DOHH2 (cell line): Measurements from ENCODE around the gene CRCP.
"Not testable (repeated sequence)": the region's sequence is repeated elsewhere in the genome, so short reads cannot be mapped to it uniquely, and the experiment has no call there.

Source experiments
- H3F3A ChIP-seq: fragments of 200-600 bp; sonication (generic), shearing (Covaris generic); 2 replicates; pipeline ENCODE4 v1.6.0; 2016; ENCODE audit warnings: antibody characterized with exemption, mild to moderate bottlenecking; ENCODE audit not compliant: control insufficient read depth, insufficient read depth
- H3K27ac ChIP-seq: fragments of 200-600 bp; sonication (generic); 2 replicates; pipeline ENCODE4 v1.5.1; 2014; ENCODE audit warnings: low read depth, mild to moderate bottlenecking, low read length, moderate library complexity
- H3K27me3 ChIP-seq: fragments of 200-600 bp; sonication (generic); 2 replicates; pipeline ENCODE4 v1.6.1; 2014; ENCODE audit warnings: mild to moderate bottlenecking, low read length, mixed read lengths; ENCODE audit not compliant: control insufficient read depth
- H3K36me3 ChIP-seq: fragments of 200-600 bp; sonication (generic); 2 replicates; pipeline ENCODE4 v1.6.1; 2014; ENCODE audit warnings: mild to moderate bottlenecking, low read length, moderate library complexity, mixed read lengths; ENCODE audit not compliant: control insufficient read depth
- H3K4me1 ChIP-seq: fragments of 200-600 bp; sonication (generic); 2 replicates; pipeline ENCODE4 v1.6.1; 2014; ENCODE audit warnings: mild to moderate bottlenecking, low read length, mixed read lengths; ENCODE audit not compliant: control insufficient read depth
- H3K4me2 ChIP-seq: fragments of 200-600 bp; sonication (generic); 2 replicates; pipeline ENCODE4 v1.6.0; 2014; ENCODE audit warnings: mild to moderate bottlenecking, low read length, moderate library complexity
- H3K4me3 ChIP-seq: fragments of 200-600 bp; sonication (generic); 2 replicates; pipeline ENCODE4 v1.5.1; 2014; ENCODE audit warnings: mild to moderate bottlenecking, low read length, mixed read lengths
- H3K79me2 ChIP-seq: fragments of 200-600 bp; sonication (generic); 2 replicates; pipeline ENCODE4 v1.6.1; 2014; ENCODE audit warnings: mild to moderate bottlenecking, low read length, mixed read lengths; ENCODE audit not compliant: control insufficient read depth
- H3K9me2 ChIP-seq: fragments of 200-600 bp; sonication (generic); replicated peaks from 2 replicates; pipeline ENCODE4 v1.6.1; 2014; ENCODE audit warnings: mild to moderate bottlenecking, low read length, mixed read lengths; ENCODE audit not compliant: control insufficient read depth
- H3K9me3 ChIP-seq: fragments of 200-600 bp; sonication (generic); 2 replicates; pipeline ENCODE4 v1.6.1; 2014; ENCODE audit warnings: antibody characterized with exemption, low read length, mixed read lengths; ENCODE audit not compliant: control insufficient read depth, insufficient read depth
- H4K20me1 ChIP-seq: fragments of 200-600 bp; sonication (generic); 2 replicates; pipeline ENCODE4 v1.6.0; 2014; ENCODE audit warnings: low read depth, mild to moderate bottlenecking, antibody characterized with exemption, low read length, moderate library complexity; ENCODE audit not compliant: control insufficient read depth, insufficient read depth
- CTCF ChIP-seq: fragments of 200-600 bp; sonication (generic); IDR thresholded peaks from one replicate; pipeline ENCODE4 v1.5.1; 2014; ENCODE audit warnings: antibody characterized with exemption, mild to moderate bottlenecking, low read depth, low read length; ENCODE audit not compliant: poor library complexity, severe bottlenecking
- EZH2phosphoT487 ChIP-seq: fragments of 200-600 bp; sonication (generic); IDR thresholded peaks from 2 replicates; pipeline ENCODE4 v1.6.1; 2017; ENCODE audit warnings: borderline replicate concordance, mild to moderate bottlenecking, antibody characterized with exemption, low read length, moderate library complexity, mixed read lengths

Gene CRCP

GRCh38 chr7:66099232-66099550, 15.5 kb upstream of the CRCP start:
- Histone ChIP-seq H3K79me2 (no peaks in the 10 kb centered on the region), H3K27ac (peak overlapping the region; percentile 47; the same call in 1 of the 2 replicates), H4K20me1 (no peaks in the 10 kb centered on the region), H3K27me3 (no peaks in the 10 kb centered on the region), H3K4me1 (peaks cover 17% of the 10 kb centered on the region), H3K4me2 (peak overlapping the region; percentile 78), H3K9me2 (no peaks in the 10 kb centered on the region), H3K9me3 (no peaks in the 10 kb centered on the region), H3F3A (peaks cover 8% of the 10 kb centered on the region; the same call in 1 of the 2 replicates), H3K4me3 (peak overlapping the region; percentile 69), H3K36me3 (no peaks in the 10 kb centered on the region)
- TF ChIP-seq EZH2phosphoT487 = no peak
- no peak for TF ChIP-seq CTCF

- H3F3A ChIP-seq = peaks cover 8% of the 10 kb centered on the region; the same call in 1 of the 2 replicates
- H4K20me1 ChIP-seq = no peaks in the 10 kb centered on the region
- H3K9me3 ChIP-seq = no peaks in the 10 kb centered on the region
- H3K9me2 ChIP-seq = no peaks in the 10 kb centered on the region
- H3K4me2 ChIP-seq = peak overlapping the region; percentile 78
- H3K36me3 ChIP-seq = no peaks in the 10 kb centered on the region
- TF ChIP-seq EZH2phosphoT487 (no peak), CTCF (no peak)
- peaks cover 17% of the 10 kb centered on the region for H3K4me1 ChIP-seq
- H3K4me3 ChIP-seq = peak overlapping the region; percentile 69
- no peaks in the 10 kb centered on the region for H3K27me3 ChIP-seq
- no peaks in the 10 kb centered on the region for H3K79me2 ChIP-seq
- H3K27ac ChIP-seq = peak overlapping the region; percentile 47
Measured at GRCh38 chr7:66099551-66100407, 14.9 kb upstream of the CRCP start.

GRCh38 chr7:66100408-66101050, 14.1 kb upstream of the CRCP start:
- Histone ChIP-seq H3K79me2 (no peaks in the 10 kb centered on the region), H3F3A (peaks cover 8% of the 10 kb centered on the region; the same call in 1 of the 2 replicates), H3K36me3 (no peaks in the 10 kb centered on the region), H3K4me3 (peak overlapping the region; percentile 69), H3K9me2 (no peaks in the 10 kb centered on the region), H3K9me3 (no peaks in the 10 kb centered on the region), H3K27me3 (no peaks in the 10 kb centered on the region), H3K4me1 (peaks cover 17% of the 10 kb centered on the region), H3K4me2 (peak overlapping the region; percentile 78), H3K27ac (peak overlapping the region; percentile 47), H4K20me1 (no peaks in the 10 kb centered on the region)
- TF ChIP-seq CTCF (no peak), EZH2phosphoT487 (no peak)

- H3K4me1 ChIP-seq = peaks cover 17% of the 10 kb centered on the region
- H3F3A ChIP-seq, H3K27ac ChIP-seq, H3K27me3 ChIP-seq, H3K36me3 ChIP-seq, H3K9me3 ChIP-seq, H4K20me1 ChIP-seq, H3K4me3 ChIP-seq, H3K79me2 ChIP-seq, H3K4me2 ChIP-seq, H3K9me2 ChIP-seq: not testable (repeated sequence)
Measured at GRCh38 chr7:66102168-66102567, 12.5 kb upstream of the CRCP start.

- not testable (repeated sequence) for H3K9me2 ChIP-seq, H4K20me1 ChIP-seq, H3K79me2 ChIP-seq, H3K4me2 ChIP-seq, H3K9me3 ChIP-seq, H3K4me3 ChIP-seq, H3K27ac ChIP-seq, H3K27me3 ChIP-seq, H3F3A ChIP-seq, H3K36me3 ChIP-seq
- peaks cover 17% of the 10 kb centered on the region for H3K4me1 ChIP-seq
Measured at GRCh38 chr7:66103994-66104393, 10.7 kb upstream of the CRCP start.
